CD4-positive, alpha-beta memory T cell (primary cell): ENCODE measurements around the gene TGIF2. TPM values are rescaled to one million over a fixed set of nuclear protein-coding genes. Genes with fewer than 3 reads are reported as not detected.

Experiments
- CTCF ChIA-PET: fragments of 350-600 bp; sonication (Branson Sonifier 250); formaldehyde crosslinking; loops from one replicate; lab custom pipeline; 2021; ENCODE audit warnings: inconsistent platforms; ENCODE audit not compliant: partially characterized antibody; lab: Charles Lee
- POLR2A ChIA-PET: fragments of 350-600 bp; sonication (Branson Sonifier 250); formaldehyde crosslinking; loops from one replicate; lab custom pipeline; 2021; ENCODE audit not compliant: partially characterized antibody; lab: Charles Lee
- DNase-seq, 5 donors: peaks; one replicate each; pipeline versions ENCODE4 v3.0.0 to v3.0.0-alpha.2; 2020 to 2022; ENCODE audit warnings: mixed read lengths in 1 of 5
- H3K27ac ChIP-seq: one replicate; pipeline ENCODE4 v1.7.0; 2013; ENCODE audit warnings: low read depth, low read length
- H3K27me3 ChIP-seq: 2 replicates; pipeline ENCODE4 v1.7.0; 2013; ENCODE audit warnings: mild to moderate bottlenecking, low read length, moderate library complexity; ENCODE audit not compliant: insufficient read depth
- H3K36me3 ChIP-seq: 2 replicates; pipeline ENCODE4 v1.7.0; 2013; ENCODE audit warnings: mild to moderate bottlenecking, low read length, moderate library complexity; ENCODE audit not compliant: insufficient read depth
- H3K4me1 ChIP-seq: 2 replicates; pipeline ENCODE4 v1.7.0; 2013; ENCODE audit warnings: mild to moderate bottlenecking, low read length, moderate library complexity; ENCODE audit not compliant: insufficient read depth
- H3K4me3 ChIP-seq, 2 donors: one replicate each; pipeline ENCODE4 v1.7.0; 2013; ENCODE audit warnings: low read length in 2 of 2, mild to moderate bottlenecking in 1 of 2
- H3K9me3 ChIP-seq, 2 donors: one replicate each; pipeline ENCODE4 v1.7.0; 2013; ENCODE audit warnings: low read length in 2 of 2, control low read depth in 1 of 2; ENCODE audit not compliant: control insufficient read depth in 1 of 2
- H3K27ac Mint-ChIP-seq, 7 donors: one replicate each; pipeline ENCODE4 v1.8.0; 2020 to 2021; ENCODE audit warnings: mixed read lengths in 7 of 7, mild to moderate bottlenecking in 6 of 7, inconsistent platforms in 3 of 7, moderate library complexity in 3 of 7
- H3K27me3 Mint-ChIP-seq, 2 donors: one replicate each; pipeline ENCODE4 v1.8.0; 2020 to 2021; ENCODE audit warnings: mixed read lengths in 2 of 2
- H3K36me3 Mint-ChIP-seq, 2 donors: one replicate each; pipeline ENCODE4 v1.8.0; 2020 to 2021; ENCODE audit warnings: mixed read lengths in 2 of 2, inconsistent platforms in 1 of 2, mild to moderate bottlenecking in 1 of 2
- H3K4me1 Mint-ChIP-seq, 4 donors: one replicate each; pipeline ENCODE4 v1.8.0; 2020 to 2021; ENCODE audit warnings: mixed read lengths in 4 of 4, mild to moderate bottlenecking in 1 of 4
- H3K4me3 Mint-ChIP-seq, 8 donors: one replicate each; pipeline ENCODE4 v1.8.0; 2020 to 2021; ENCODE audit warnings: mixed read lengths in 8 of 8, mild to moderate bottlenecking in 7 of 8, moderate library complexity in 6 of 8, inconsistent platforms in 3 of 8
- H3K9me3 Mint-ChIP-seq, 8 donors: one replicate each; pipeline ENCODE4 v1.8.0; 2020 to 2021; ENCODE audit warnings: mixed read lengths in 8 of 8, mild to moderate bottlenecking in 5 of 8, inconsistent platforms in 3 of 8, moderate library complexity in 1 of 8
- intact Hi-C: fragments of 100-400 bp; cut with micrococcal nuclease; formaldehyde crosslinking; loops from one replicate; pipeline ENCODE4 v1.15.1; 2023
- polyA plus RNA-seq, 2 donors: library from polyadenylated mRNA; unstranded; fragments of 300-500 nt; fragmentation: Illumina TruSeq; gene quantifications; one replicate each; pipeline ENCODE4 v1.2.3, GENCODE V29; 2021
- total RNA-seq, 2 experiments: library from RNA; stranded (reverse); gene quantifications; one replicate each; pipeline ENCODE4 v1.2.3, GENCODE V29; 2021

Gene TGIF2
- total and polyA plus RNA-seq, 4 experiments from 2014 or later: 19.2 to 35.0 (median 28.2) TPM

DNA sequence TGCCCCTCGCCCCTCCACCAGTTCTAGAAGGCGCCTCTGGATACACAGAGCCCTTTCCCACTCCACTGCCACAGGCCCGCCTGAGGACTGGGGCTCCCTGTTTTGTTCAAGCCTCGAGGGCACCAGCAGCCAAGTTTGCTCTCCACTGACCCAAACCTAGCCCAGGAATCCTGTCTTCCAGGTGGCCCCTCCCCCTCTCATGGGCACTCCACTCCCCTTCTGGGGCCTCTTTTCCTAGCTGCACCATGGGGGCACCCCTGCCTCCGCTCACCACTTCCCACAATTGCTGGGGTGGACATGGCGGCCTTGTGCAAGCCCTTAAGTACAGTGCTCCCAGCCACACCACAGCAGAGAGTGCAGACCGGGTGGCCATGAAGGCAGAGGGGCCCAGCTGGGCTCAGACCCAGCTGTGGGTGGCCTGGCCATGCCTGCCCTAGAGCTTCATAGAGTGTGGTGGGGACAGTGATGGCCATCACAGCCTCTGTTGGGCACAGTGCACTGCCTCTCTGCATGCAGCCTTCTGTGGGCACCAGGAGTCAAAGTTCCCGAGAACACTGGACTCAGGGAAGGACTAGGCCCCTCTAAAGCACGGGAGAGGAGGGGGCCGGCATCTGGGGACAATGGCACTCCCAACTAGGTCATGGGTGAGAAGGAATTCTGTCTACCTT, 30.7 kb upstream of the TGIF2 start:
- no peak overlapping the region for H3K4me3 Mint-ChIP-seq
- H3K4me1 Mint-ChIP-seq: peaks cover 0 to 1% (median 0%) of the 10 kb centered on the region in 4 donors
- no peaks in the 10 kb centered on the region for H3K9me3 Mint-ChIP-seq
- Histone ChIP-seq H3K27ac (no peak overlapping the region), H3K36me3 (no peaks in the 10 kb centered on the region), H3K27me3 (no peaks in the 10 kb centered on the region), H3K4me1 (no peaks in the 10 kb centered on the region), H3K4me3 (no peak overlapping the region), H3K9me3 (no peaks in the 10 kb centered on the region)
- H3K27me3 Mint-ChIP-seq: peaks cover 0 to 3% of the 10 kb centered on the region in 2 donors
- ChIA-PET POLR2A (no interaction called here), CTCF (interaction anchor here (1.2 kb wide), 1 partner anchor 51 kb away, joined by 3 read pairs; no protein-coding TSS in a partner anchor)
- intact Hi-C loops: no loop called here
- H3K27ac Mint-ChIP-seq: no peak overlapping the region
- no peak for DNase-seq
- no peaks in the 10 kb centered on the region for H3K36me3 Mint-ChIP-seq

DNA sequence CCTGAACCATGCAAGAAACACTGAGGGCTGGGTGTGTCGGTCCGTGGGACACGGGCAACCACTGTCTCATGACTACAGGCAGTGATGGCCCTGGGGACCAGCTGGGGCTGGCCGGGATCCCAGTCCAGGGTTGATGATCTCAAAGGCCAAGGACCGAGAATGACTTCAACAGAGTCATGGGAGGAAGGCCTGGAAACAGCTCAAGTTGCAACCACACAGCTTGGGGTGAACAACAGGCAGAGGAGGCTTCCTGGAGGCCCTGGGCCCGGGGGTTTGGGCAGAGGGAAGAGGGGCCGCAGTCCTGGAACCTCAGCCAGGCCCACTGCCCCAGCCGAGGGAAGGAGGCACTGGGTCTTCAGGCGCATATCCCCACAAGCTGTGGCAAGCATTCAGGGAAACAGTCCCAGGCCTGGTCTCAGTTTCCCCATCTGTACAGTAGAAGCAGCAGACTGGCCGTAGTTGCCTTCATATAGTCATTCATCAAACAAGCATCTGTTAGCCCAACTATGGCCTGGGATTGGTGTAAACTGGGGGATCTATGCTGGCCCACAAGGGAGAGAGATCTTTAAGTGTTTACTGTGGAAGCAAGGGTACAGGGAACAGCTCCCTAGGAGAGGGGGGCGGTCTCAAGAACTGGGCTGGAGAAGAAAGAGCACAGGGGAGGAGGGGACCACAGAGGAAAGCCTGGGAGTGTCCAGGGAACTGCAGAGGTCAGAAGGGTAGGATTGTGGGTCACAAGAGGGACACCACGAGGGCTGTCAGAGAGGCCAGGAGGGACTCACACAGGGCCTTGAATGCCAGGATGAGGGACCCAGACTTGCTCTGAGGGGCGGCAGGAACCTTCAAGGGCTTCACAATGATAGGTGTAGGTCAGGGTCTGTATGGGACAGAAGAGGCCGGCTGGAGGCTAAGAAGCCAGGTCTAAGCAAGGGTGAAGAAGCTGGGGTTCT, 29.9 kb upstream of the TGIF2 start:
- no peaks in the 10 kb centered on the region for H3K36me3 ChIP-seq
- Mint-ChIP-seq H3K27me3 (peaks cover 0 to 3% of the 10 kb centered on the region in 2 donors), H3K36me3 (no peaks in the 10 kb centered on the region), H3K4me3 (no peak overlapping the region), H3K27ac (peak overlapping the region in 1 of 7 donors; percentile 72), H3K9me3 (no peaks in the 10 kb centered on the region), H3K4me1 (peaks cover 0 to 1% (median 0%) of the 10 kb centered on the region in 4 donors)
- intact Hi-C loops: no loop called here
- H3K9me3 ChIP-seq: no peaks in the 10 kb centered on the region
- ChIA-PET POLR2A (no interaction called here), CTCF (no interaction called here)
- H3K4me1 ChIP-seq: no peaks in the 10 kb centered on the region
- DNase-seq: no peak
- no peak overlapping the region for H3K4me3 ChIP-seq
- H3K27me3 ChIP-seq: no peaks in the 10 kb centered on the region
- no peak overlapping the region for H3K27ac ChIP-seq

DNA sequence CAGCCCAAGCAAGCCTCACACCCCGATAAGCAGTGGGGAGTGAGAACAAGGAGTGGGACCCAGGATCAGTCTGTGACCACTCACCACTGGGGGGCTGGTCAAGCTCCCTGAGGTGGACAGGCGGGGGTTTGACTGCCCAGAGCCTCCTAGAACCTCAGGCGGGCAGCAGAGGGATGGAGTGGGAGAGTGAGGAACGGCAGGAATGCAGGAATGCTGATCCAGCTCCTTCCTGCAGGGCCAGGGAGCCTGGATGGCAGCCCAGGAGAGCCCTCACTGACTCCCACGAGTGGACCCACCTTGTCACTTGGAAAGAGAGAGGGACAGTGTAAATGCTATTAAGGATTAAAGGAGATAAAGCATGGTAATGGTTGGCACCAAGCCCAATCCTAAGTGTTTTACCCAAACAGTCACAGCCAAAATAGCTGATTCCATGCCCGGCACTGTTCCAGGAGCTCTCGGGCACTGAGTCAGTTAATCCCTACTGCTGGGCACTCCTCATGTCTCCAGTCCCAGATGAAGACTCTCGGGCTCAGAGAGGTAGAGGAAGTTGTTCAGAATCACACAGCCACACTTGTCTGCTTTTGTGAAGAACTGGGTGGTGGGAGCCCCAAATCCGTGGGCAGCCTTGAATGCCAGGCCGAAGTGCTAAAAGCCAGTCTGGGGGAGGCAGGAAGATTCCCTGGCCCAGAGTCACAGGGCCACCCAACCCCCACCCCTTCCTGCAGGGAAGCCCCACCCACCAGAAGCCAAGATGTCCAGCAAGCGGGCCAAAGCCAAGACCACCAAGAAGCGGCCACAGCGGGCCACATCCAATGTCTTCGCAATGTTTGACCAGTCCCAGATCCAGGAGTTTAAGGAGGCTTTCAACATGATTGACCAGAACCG, 29.0 kb upstream of the TGIF2 start:
- no peaks in the 10 kb centered on the region for H3K36me3 Mint-ChIP-seq
- no peaks in the 10 kb centered on the region for H3K27me3 ChIP-seq
- POLR2A ChIA-PET: no interaction called here
- no peak overlapping the region for H3K27ac Mint-ChIP-seq
- DNase-seq: no peak
- no peak overlapping the region for H3K27ac ChIP-seq
- no peak overlapping the region for H3K4me3 ChIP-seq
- no peaks in the 10 kb centered on the region for H3K9me3 ChIP-seq
- intact Hi-C loops: no loop called here
- no peak overlapping the region for H3K4me3 Mint-ChIP-seq
- H3K9me3 Mint-ChIP-seq: no peaks in the 10 kb centered on the region
- CTCF ChIA-PET: no interaction called here
- peaks cover 0 to 3% of the 10 kb centered on the region in 2 donors for H3K27me3 Mint-ChIP-seq
- H3K4me1 Mint-ChIP-seq: peaks cover 0 to 1% (median 0%) of the 10 kb centered on the region in 4 donors
- H3K4me1 ChIP-seq: no peaks in the 10 kb centered on the region
- H3K36me3 ChIP-seq: no peaks in the 10 kb centered on the region

DNA sequence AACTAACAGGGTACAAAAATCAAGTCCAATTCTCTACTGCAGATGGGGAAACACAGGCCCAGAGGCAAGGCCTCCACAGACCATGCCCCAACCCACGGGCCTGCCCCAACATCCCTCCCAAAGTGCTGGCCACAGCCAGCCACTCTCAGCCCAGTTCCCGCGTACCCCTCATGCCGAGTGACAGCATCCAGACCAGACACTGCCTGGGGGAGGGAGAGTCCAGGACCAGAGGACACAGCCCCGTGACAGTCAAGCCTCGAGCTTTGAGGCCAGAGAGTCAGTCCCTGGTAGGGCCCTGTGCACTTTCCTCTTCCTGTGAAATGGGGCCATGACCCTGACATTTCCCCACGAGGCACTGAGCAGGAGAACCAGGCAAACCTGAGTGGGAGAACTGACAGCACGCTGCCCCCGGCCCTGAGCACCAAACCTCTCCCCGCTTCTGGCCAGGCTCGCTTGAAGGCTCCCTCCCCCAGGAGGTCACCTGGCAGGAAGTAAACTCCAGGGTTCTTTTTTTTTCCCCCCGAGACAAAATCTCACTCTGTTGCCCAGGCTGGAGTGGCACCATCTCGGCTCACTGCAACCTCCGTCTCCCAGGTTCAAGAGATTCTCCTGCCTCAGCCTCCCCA, 27.2 kb upstream of the TGIF2 start:
- Mint-ChIP-seq H3K27ac (no peak overlapping the region), H3K9me3 (no peaks in the 10 kb centered on the region), H3K27me3 (no peaks in the 10 kb centered on the region), H3K4me3 (no peak overlapping the region), H3K4me1 (peaks cover 0 to 1% (median 0%) of the 10 kb centered on the region in 4 donors), H3K36me3 (no peaks in the 10 kb centered on the region)
- CTCF ChIA-PET: no interaction called here
- H3K4me1 ChIP-seq: no peaks in the 10 kb centered on the region
- no peaks in the 10 kb centered on the region for H3K27me3 ChIP-seq
- H3K4me3 ChIP-seq: no peak overlapping the region
- DNase-seq: no peak
- no peaks in the 10 kb centered on the region for H3K9me3 ChIP-seq
- no peaks in the 10 kb centered on the region for H3K36me3 ChIP-seq
- no peak overlapping the region for H3K27ac ChIP-seq
- intact Hi-C loops: no loop called here
- POLR2A ChIA-PET: no interaction called here

DNA sequence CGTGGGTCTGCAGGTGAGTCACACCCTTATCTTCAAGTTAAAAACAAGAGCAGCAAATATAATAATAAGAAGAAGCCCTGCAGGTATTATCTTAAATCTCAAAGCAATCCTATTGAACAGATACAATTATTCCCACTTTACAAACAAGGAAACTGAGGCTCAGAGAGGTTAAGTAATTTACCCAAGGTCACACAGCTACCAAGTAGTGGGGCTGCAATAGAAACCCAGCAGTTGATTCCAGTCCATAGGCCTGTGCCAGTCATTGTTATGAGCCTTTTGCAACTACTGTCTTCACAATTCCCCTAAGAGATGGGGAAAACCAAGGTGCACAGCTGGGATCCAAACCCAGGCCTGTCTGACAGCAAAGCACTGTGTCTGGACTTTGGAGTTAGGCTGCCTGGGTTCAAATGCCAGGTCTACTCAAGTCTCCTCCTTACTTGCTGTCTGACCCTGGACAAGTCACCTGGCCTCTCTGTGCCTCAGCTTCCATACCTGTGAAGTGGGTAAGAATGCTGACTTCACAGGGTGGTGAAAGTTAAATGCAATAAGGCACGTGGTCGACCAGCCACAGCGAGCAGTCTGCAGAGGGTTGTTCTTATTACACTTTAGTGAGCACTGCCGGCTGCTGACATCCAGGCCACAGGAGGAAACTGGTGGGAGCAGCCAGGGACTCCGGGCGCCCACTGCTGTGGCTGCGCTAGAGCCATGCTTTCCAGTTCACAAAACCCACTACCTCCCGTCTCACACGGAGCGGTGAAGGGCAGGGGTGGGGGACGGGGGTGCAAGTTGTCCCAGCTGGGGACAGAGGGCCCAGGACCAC, 26.0 kb upstream of the TGIF2 start:
- no peaks in the 10 kb centered on the region for H3K27me3 ChIP-seq
- H3K9me3 ChIP-seq: no peaks in the 10 kb centered on the region
- no peak for DNase-seq
- no peaks in the 10 kb centered on the region for H3K4me1 ChIP-seq
- POLR2A ChIA-PET: no interaction called here
- H3K27ac Mint-ChIP-seq: peak overlapping the region in 1 of 7 donors; percentile 85
- H3K27ac ChIP-seq: no peak overlapping the region
- H3K27me3 Mint-ChIP-seq: no peaks in the 10 kb centered on the region
- H3K4me3 Mint-ChIP-seq: no peak overlapping the region
- H3K4me1 Mint-ChIP-seq: peaks cover 0 to 1% (median 0%) of the 10 kb centered on the region in 4 donors
- H3K36me3 ChIP-seq: no peaks in the 10 kb centered on the region
- CTCF ChIA-PET: interaction anchor here (0.5 kb wide), 1 partner anchor 91 kb away, joined by 3 read pairs; no protein-coding TSS in a partner anchor
- intact Hi-C loops: no loop called here
- H3K4me3 ChIP-seq: no peak overlapping the region
- no peaks in the 10 kb centered on the region for H3K36me3 Mint-ChIP-seq
- H3K9me3 Mint-ChIP-seq: no peaks in the 10 kb centered on the region

DNA sequence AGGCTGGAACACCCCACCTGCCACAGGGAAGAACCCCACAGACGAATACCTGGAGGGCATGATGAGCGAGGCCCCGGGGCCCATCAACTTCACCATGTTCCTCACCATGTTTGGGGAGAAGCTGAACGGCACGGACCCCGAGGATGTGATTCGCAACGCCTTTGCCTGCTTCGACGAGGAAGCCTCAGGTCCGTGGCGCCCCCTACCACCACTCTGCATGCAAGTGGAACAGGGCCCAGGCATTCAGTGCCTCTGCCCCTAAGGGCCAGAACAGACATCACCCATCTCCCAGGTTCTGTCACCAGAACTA, 25.4 kb upstream of the TGIF2 start:
- H3K4me1 ChIP-seq: no peaks in the 10 kb centered on the region
- no peak overlapping the region for H3K27ac ChIP-seq
- no peak overlapping the region for H3K4me3 Mint-ChIP-seq
- no peaks in the 10 kb centered on the region for H3K9me3 Mint-ChIP-seq
- H3K4me3 ChIP-seq: no peak overlapping the region
- CTCF ChIA-PET: no interaction called here
- H3K27ac Mint-ChIP-seq: peak overlapping the region in 1 of 7 donors; percentile 85
- POLR2A ChIA-PET: no interaction called here
- H3K4me1 Mint-ChIP-seq: peaks cover 0 to 1% (median 0%) of the 10 kb centered on the region in 4 donors
- no peaks in the 10 kb centered on the region for H3K27me3 ChIP-seq
- H3K27me3 Mint-ChIP-seq: no peaks in the 10 kb centered on the region
- no peaks in the 10 kb centered on the region for H3K9me3 ChIP-seq
- no peaks in the 10 kb centered on the region for H3K36me3 Mint-ChIP-seq
- DNase-seq: no peak
- H3K36me3 ChIP-seq: no peaks in the 10 kb centered on the region
- intact Hi-C loops: no loop called here
